Measurements from ENCODE around the gene SEC61A1. TPM values are rescaled to one million over a fixed set of nuclear protein-coding genes. Genes with fewer than 3 reads are reported as not detected.

Gene SEC61A1
- total RNA-seq, 1 donor from 2014 or later, result 294 TPM

- DNase-seq (ENCODE audit: low read depth), result no peak
These were observed 8.5 kb downstream of the SEC61A1 start for GRCh38 chr3:128060473-128061381.

DNA sequence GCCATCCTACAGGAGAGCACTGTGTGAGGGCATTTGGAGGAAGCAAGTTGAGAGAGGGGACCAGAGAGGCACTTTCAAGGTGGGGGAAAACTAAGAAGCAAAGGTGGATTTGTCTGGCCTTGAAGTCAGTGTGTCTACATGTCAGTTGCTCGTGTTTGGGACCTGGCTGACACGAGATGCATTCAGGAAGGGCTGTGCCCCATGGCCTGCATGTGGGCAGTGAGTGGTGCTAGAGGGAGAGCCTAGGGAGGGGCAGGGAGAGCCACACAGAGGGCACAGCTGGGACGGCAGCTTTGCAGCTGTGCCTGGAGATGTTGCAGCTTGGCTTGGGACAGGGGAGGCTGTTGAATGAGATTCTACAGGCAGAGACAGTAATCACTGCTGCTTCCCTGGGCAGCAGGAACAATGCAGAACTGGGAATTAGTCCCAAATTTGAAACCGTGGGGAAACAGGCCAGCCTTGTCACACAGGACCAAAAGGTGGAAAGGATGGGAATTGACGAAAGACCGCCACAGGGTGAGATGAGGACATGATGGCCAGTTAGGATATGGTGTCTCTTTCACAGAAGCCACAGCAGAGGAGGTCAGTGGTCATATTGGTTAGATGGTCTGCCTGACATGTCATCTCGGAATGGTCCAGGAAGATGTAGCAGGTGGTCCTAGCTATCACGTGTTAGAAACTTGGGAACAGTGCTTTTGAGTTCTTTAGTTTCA is 10.0 kb downstream of the SEC61A1 start:
- DNase-seq (ENCODE audit: low read depth), result no peak

DNA sequence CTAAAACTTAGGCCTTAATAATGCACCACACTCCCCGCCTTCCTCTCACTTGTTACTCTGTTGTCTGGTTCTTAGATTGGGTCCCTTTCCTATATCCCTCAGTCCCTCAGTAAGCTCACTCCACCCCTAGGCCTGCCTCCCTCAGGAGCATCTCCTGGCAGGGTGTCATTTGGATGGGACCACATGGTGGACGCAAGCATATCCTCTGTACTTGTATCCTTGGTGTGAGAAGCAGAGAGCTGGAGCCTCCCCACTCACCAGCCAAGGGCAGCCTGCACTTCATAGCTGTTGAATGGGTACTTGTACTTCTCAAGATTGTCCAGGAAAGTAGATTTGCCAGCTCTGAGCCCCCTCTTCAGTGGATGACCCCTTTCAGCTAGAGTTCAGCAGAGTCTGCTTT is 11.6 kb downstream of the SEC61A1 start:
- no peak for DNase-seq (ENCODE audit: low read depth)

DNA sequence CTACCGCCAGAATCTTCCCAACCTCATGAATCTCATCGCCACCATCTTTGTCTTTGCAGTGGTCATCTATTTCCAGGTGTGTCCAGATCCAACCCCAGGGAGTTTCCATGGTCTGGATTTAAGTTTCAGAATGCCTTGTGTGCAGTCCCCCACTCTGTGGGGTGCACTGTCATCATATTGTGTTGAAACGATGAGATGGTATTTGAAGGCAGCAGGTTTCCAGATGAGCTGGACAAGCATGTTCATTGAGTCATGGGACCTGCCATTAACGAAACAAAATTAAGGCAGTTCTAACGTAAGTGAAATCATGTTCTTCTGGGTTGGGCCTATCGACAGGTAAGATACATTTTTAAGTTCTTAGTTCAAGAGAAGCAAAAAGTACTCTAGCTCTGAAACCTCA is 12.7 kb downstream of the SEC61A1 start:
- no peak for DNase-seq (ENCODE audit: low read depth)

DNA sequence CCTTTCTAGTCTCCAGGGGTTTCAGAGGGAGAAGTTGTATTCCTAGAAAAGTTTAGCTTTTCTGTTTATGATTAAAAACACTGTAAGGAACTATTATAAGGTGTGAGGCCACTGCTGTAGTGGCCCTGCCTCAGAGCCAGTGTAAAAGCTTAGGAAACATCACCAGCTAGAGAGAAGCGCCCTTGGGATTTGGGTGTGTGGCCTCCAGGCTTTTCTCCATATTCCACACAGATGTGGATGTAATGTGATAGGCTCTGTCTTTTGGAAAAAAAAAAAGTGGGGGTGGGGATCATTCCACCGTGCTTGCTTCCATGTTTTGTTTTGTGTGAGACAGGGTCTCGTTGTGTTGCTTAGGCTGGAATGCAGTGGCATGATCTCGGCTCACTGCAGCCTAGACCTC is 13.9 kb downstream of the SEC61A1 start:
- no peak for DNase-seq (ENCODE audit: low read depth)

- DNase-seq (ENCODE audit: low read depth), result no peak
These were observed 14.4 kb downstream of the SEC61A1 start for GRCh38 chr3:128066676-128067075.

DNA sequence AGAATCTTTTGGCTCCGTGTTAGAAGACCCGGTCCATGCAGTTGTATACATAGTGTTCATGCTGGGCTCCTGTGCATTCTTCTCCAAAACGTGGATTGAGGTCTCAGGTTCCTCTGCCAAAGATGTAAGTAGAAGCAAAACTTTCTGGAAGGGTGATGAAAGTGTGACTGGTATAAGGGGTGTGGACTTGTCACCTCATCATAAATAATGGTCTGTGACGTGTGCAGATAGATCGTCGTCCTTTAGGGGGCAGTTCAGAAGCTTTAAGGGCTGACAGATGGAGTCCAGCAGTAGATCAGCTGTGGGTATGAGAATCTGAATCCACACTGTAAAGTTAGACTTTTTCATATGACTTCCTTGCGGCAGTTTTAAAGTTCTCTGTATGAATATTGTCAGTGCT is 15.3 kb downstream of the SEC61A1 start:
- no peak for DNase-seq (ENCODE audit: low read depth)

GRCh38 chr3:128068156-128068620 is 16.0 kb downstream of the SEC61A1 start:
- DNase-seq (ENCODE audit: low read depth), result peak; percentile 52

GRCh38 chr3:128069271-128069670 is 17.0 kb downstream of the SEC61A1 start:
- no peak for DNase-seq (ENCODE audit: low read depth)

GRCh38 chr3:128070898-128071591 is 18.8 kb downstream of the SEC61A1 start:
- DNase-seq (ENCODE audit: low read depth), result no peak

GRCh38 chr3:128071771-128072453 is 19.7 kb downstream of the SEC61A1 start:
- DNase-seq (ENCODE audit: low read depth), result no peak

- no peak for DNase-seq (ENCODE audit: low read depth)
These were observed 20.4 kb downstream of the SEC61A1 start for GRCh38 chr3:128072454-128073184.

DNA sequence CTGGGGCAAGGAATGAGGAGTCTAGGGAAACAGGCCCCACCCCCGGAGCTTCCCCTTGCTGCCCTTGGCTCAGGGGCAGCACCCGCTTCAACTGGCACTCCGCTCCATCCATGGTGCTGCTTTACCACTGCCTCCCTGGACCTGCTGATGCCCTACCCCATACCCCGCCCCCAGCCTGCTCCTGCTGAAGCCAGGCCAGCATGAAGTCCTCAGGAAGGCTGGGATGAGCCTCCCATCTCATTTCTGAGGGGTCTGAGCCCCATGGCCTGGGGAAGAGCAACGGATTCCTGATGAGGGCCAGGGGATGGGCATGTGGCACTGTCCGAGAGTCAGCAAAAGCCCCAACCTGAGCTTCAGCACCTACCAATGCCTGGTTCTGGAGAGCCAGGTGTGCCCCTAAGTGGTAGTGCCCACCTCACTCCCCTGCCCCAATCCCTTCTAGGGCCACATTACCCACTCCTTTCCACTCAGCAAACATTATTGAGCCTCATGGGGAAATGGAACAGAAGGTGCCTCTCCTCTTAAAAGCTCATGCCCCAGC is 21.0 kb downstream of the SEC61A1 start:
- DNase-seq (ENCODE audit: low read depth), result no peak

- no peak for DNase-seq (ENCODE audit: low read depth)
These were observed 21.6 kb downstream of the SEC61A1 start for GRCh38 chr3:128073807-128074206.

DNA sequence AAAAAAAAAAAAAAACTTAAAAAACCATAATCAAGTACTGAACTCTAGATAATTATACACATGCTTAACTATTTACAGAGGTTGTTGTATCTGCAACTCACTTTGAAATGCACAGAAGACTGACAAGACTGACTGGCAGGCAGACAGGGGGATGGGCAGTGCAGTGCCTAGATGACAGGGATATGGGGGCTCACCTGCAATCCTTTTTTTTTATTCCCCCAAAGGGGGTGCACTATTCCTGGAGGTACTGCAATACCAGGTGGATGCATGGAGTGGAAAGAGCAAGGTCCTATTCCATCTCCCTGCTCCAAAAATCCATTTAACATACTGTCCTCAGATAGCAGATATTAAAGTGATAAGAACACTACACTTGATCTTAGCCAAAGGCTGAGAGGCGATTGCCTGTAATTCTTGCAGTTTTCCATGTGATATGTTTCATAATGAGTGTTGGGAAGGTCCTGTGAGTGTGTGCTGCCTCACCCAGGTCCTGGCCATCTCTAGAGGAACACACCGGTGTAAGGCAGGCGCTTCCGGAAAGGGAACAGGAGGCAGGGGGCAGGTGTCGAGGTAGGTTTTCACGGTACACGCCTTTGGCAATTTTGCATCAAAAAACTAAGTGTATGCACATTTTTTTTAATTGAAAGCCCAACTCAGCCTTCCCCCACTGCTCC is 22.7 kb downstream of the SEC61A1 start:
- DNase-seq (ENCODE audit: low read depth), result no peak

GRCh38 chr3:128075522-128076482 is 23.6 kb downstream of the SEC61A1 start:
- peak; percentile 61 for DNase-seq (ENCODE audit: low read depth)

GRCh38 chr3:128076483-128077201 is 24.4 kb downstream of the SEC61A1 start:
- no peak for DNase-seq (ENCODE audit: low read depth)

GRCh38 chr3:128077202-128077624 is 25.0 kb downstream of the SEC61A1 start:
- no peak for DNase-seq (ENCODE audit: low read depth)

Measured in renal cortical epithelial cell (primary cell).